Natural killer cell treated with Interleukin-12 subunit alpha and Interleukin-12 subunit beta and Interleukin-15 and Interleukin-18, amount 100 ng/mL, for 72 hours (primary cell): ENCODE data around the gene F2R. TPM values are rescaled to one million over a fixed set of nuclear protein-coding genes. Genes with fewer than 3 reads are reported as not detected.
"Not testable (repeated sequence)": the region's sequence is repeated elsewhere in the genome, so short reads cannot be mapped to it uniquely, and the experiment has no call there.

Experiments
- ATAC-seq, 2 donors: fragments of 150-1000 bp; cut with Tn5 transposase in 1 of 2; sonication (Bioruptor Pico), chemical (Tn5 transposase) in 1 of 2; 2 replicates each; pipeline ENCODE4 v1.10.0; 2021
- DNase-seq: peaks from one replicate; pipeline ENCODE4 v3.0.0; 2022; ENCODE audit warnings: low spot score
- H3K27ac Mint-ChIP-seq, 2 donors: 1 replicate in 1 of 2; 2 replicates in 1 of 2; pipeline ENCODE4 v1.8.0; 2022; ENCODE audit warnings: mixed read lengths in 2 of 2, mild to moderate bottlenecking in 1 of 2, moderate library complexity in 1 of 2
- H3K27me3 Mint-ChIP-seq, 2 donors: 1 replicate in 1 of 2; 2 replicates in 1 of 2; pipeline ENCODE4 v1.8.0; 2022; ENCODE audit warnings: mixed read lengths in 2 of 2
- H3K36me3 Mint-ChIP-seq: one replicate; pipeline ENCODE4 v1.8.0; 2022; ENCODE audit warnings: mixed read lengths
- H3K4me1 Mint-ChIP-seq, 2 donors: 1 replicate in 1 of 2; 2 replicates in 1 of 2; pipeline ENCODE4 v1.8.0; 2022; ENCODE audit warnings: low read depth in 2 of 2, mixed read lengths in 2 of 2, mild to moderate bottlenecking in 1 of 2
- H3K4me3 Mint-ChIP-seq: one replicate; pipeline ENCODE4 v1.8.0; 2022; ENCODE audit warnings: mixed read lengths
- H3K9me3 Mint-ChIP-seq: 2 replicates; pipeline ENCODE4 v1.8.0; 2022; ENCODE audit warnings: mixed read lengths
- total RNA-seq, 2 donors: library from RNA; stranded (reverse); gene quantifications; one replicate each; pipeline ENCODE4 v1.2.3, GENCODE V29; 2022

Gene F2R
- total RNA-seq, 2 donors from 2014 or later = 8.1 to 23.7 TPM

DNA sequence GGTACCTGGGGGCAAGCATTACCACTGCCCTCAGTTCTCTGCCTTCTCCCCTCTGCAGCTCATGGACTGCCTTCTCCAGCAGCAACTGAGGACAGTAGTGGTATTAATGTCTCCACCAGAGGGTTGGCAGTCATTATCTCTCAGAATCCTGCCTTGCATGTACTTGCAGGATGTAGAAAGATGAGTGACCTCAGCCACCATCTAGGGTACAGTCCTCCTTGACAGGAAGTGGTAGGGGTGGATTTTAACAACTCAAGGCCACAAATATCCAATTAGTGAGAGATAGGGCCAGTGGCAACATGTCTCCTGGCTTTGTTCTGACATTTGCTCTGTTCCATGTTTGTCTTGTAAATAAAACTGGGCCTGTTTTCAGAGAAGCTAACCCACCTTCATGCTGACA is 47.2 kb downstream of the F2R start:
- peak; percentile 63 for DNase-seq
- Mint-ChIP-seq H3K27ac (peak overlapping the region; percentile 87 to 94), H3K27me3 (no peaks in the 10 kb centered on the region), H3K9me3 (peaks cover 6% of the 10 kb centered on the region), H3K36me3 (peaks cover 20% of the 10 kb centered on the region), H3K4me3 (peak overlapping the region; percentile 72), H3K4me1 (peaks cover 26 to 31% of the 10 kb centered on the region in 2 donors)
- ATAC-seq = peak; percentile 85 to 96

DNA sequence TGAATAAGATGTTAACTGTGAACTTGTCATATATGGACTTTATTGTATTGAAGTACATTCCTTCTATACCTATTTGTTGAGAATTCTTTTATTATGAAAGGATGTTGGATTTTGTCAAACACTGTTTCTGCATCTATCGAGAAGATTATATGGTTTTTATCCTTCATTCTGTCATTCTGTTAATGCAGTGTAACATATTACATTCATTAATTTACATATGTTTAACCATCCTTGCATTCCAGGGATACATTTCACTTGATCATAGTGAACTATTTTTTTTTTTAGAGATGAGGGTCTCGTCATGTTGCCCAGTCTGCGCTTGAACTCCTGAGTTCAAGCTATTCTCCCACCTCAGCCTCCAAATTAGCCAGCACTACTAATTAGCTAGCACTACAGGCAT is 48.4 kb downstream of the F2R start:
- Mint-ChIP-seq H3K27ac (peak overlapping the region; percentile 87 to 94), H3K27me3 (no peaks in the 10 kb centered on the region), H3K4me1 (peaks cover 23 to 31% of the 10 kb centered on the region in 2 donors), H3K9me3 (peaks cover 6% of the 10 kb centered on the region), H3K4me3 (peak overlapping the region; percentile 38), H3K36me3 (peaks cover 20% of the 10 kb centered on the region)
- DNase-seq (no peak), ATAC-seq (no peak)

DNA sequence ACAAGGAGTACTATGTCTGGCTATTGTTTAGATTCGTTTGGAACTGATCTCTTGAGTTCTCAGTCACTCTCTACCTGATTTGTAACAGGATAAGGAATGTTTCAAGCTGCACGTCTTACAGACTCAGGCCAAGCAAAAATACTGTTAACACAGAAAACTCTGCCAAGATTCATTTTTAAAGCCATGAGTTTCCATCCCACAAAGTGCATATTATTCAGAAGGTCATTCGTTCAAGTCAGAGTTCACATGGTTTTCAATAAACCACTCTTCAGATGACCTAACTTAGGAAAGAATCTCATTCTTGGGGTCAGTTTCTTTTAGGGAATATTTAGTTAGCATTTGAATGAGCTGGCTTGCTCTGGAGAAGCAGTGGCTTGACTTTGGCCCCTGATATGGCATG is 49.3 kb downstream of the F2R start:
- Mint-ChIP-seq H3K4me3 (no peak overlapping the region), H3K4me1 (peaks cover 21 to 31% of the 10 kb centered on the region in 2 donors), H3K27me3 (no peaks in the 10 kb centered on the region), H3K9me3 (peaks cover 6% of the 10 kb centered on the region), H3K27ac (no peak overlapping the region), H3K36me3 (peaks cover 20% of the 10 kb centered on the region)
- DNase-seq (no peak), ATAC-seq (no peak)

DNA sequence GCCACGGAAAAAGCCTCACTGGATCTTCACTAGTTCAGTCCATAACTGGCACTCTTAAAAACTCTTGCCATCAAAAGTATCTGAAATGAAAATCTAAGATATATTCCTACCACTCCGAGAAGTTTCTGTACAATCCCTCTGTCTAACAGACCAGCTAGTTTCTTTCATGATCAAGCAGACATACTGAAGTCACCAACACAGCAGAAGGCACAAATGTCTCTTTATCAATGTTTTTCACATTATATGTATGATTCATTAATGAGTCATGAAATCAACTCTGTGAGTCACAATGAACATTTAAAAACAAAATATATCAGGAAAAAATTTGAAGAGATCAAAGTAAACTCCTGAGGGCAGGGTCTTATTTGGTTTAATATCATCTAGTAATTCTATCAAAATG is 50.8 kb downstream of the F2R start:
- ATAC-seq (no peak), DNase-seq (no peak)
- peaks cover 6% of the 10 kb centered on the region for H3K9me3 Mint-ChIP-seq
- H3K36me3 Mint-ChIP-seq = peaks cover 20% of the 10 kb centered on the region
- H3K27me3 Mint-ChIP-seq = no peaks in the 10 kb centered on the region
- H3K27ac Mint-ChIP-seq = no peak overlapping the region
- H3K4me1 Mint-ChIP-seq = peaks cover 15 to 20% of the 10 kb centered on the region in 2 donors
- H3K4me3 Mint-ChIP-seq = no peak overlapping the region

DNA sequence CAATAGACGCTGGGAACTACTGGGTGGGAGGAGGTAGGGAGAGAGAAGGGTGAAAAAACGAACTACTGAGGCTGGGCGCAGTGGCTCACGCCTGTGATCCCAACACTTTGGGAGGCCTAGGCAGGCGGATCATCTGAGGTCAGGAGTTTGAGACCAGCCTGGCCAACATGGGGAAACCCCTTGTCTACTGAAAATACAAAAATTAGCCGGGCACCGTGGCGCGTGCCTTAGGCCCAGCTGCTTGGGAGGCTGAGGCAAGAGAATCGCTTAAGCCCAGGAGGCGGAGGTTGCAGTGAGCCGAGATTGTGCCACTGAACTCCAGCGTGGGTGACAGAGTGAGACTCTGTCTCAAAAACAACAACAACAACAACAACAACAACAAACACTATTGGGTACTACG is 55.1 kb downstream of the F2R start:
- H3K27ac Mint-ChIP-seq, H3K36me3 Mint-ChIP-seq: not testable (repeated sequence)

DNA sequence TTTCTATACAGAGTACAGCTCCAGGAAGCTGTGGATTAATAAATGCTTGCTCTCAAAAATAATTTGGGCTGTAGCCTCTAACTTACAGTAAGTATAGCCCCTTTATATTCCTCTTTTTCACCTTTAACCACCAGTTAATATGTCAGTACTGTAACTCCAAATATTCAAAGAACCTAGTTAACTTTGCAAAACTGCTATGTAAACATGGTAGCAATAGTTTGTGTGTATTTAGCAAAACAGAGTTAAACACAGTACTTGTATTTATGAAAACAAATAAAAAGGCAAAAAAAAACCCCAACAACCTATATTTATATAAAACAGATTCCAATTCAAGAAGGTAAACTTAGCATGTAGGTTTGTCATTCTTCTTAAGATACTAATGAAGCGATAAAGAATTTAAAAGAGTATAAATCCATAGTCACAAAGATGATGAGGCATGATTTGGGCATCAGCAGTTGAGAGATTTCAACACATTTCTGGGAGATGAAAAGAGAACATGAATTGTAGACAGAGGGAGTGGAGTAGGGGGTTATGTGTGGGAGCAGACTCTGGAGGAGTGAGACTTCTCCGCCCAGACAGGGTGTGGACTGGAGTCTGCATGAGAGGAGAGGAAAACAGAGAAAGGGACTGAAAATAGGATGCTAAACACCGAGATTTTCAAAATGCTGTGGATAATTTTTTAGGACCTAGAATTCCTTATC is 55.9 kb downstream of the F2R start:
- no peaks in the 10 kb centered on the region for H3K36me3 Mint-ChIP-seq
- DNase-seq = no peak
- no peaks in the 10 kb centered on the region for H3K27me3 Mint-ChIP-seq
- H3K4me1 Mint-ChIP-seq = peaks cover 3 to 5% of the 10 kb centered on the region in 2 donors
- H3K27ac Mint-ChIP-seq = peak overlapping the region in 1 of 2 donors; percentile 17
- H3K9me3 Mint-ChIP-seq = no peaks in the 10 kb centered on the region
- no peak for ATAC-seq
- H3K4me3 Mint-ChIP-seq = no peak overlapping the region

More for the DNA sequence above, 55.1 kb downstream of the F2R start:
- H3K4me1 Mint-ChIP-seq, DNase-seq, H3K9me3 Mint-ChIP-seq, ATAC-seq, H3K4me3 Mint-ChIP-seq, H3K27me3 Mint-ChIP-seq: not testable (repeated sequence)

DNA sequence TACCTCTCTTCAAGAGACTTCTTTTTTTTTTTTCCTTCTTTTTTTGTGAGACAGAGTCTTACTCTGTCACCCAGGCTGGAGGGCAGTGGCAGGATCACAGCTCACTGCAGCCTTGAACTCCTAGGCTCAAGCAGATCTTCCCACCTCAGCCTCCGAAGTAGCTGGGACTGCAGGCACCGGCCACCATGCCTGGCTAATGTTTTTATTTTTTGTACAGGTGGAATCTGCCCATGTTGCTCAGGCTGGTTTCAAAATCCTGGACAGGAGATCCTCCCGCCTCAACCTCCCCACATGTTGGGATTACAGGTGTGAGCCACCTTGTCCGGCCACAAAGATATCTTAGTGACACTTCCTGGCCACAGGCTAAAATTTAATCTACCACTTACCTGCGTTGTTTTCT is 60.0 kb downstream of the F2R start:
- Mint-ChIP-seq H3K36me3 (no peaks in the 10 kb centered on the region), H3K27me3 (no peaks in the 10 kb centered on the region), H3K27ac (no peak overlapping the region), H3K9me3 (no peaks in the 10 kb centered on the region), H3K4me1 (peaks cover 3 to 5% of the 10 kb centered on the region in 2 donors), H3K4me3 (no peak overlapping the region)
- DNase-seq (no peak), ATAC-seq (no peak)

DNA sequence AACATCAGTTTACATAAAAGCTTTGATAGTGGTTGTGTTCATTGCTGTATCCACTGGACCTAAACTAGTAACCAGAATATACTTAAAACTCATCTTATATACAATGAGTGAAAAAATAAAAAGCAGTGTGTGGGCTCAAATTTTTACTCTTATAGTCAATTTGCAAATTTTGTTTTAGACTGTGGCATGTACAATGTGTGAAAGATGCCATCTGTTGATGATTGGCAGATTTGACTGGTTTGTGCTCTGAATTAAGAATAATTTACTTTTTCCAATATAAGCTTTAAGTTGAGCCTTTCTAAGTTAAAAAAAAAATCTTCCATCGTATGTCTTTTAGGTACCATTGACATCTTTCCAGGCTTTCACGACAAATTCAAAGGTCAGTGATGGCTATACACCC is 60.5 kb downstream of the F2R start:
- Mint-ChIP-seq H3K4me3 (no peak overlapping the region), H3K4me1 (peaks cover 3 to 5% of the 10 kb centered on the region in 2 donors), H3K27ac (no peak overlapping the region), H3K27me3 (no peaks in the 10 kb centered on the region), H3K9me3 (no peaks in the 10 kb centered on the region), H3K36me3 (no peaks in the 10 kb centered on the region)
- no peak for DNase-seq
- ATAC-seq = no peak

DNA sequence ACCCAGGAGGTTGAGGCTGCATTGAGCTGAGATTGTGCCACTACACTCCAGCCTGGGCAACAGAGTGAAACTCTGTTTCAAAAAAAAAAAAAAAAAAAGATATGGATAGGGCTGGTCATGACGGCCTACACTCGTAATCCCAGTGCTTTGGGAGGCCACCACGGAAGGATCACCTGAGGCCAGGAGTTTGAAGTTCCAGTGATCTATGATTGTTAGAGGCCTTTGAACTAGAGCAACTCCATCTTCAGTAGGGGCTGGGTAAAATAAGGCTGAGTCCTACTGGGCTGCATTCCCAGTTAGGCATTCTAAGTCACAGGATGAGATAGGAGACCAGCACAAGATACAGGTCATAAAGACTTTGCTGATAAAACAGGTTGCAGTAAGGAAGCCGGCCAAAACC is 64.7 kb downstream of the F2R start:
- not testable (repeated sequence) for H3K36me3 Mint-ChIP-seq, H3K27ac Mint-ChIP-seq, ATAC-seq, H3K4me3 Mint-ChIP-seq, H3K9me3 Mint-ChIP-seq, H3K27me3 Mint-ChIP-seq, H3K4me1 Mint-ChIP-seq, DNase-seq

DNA sequence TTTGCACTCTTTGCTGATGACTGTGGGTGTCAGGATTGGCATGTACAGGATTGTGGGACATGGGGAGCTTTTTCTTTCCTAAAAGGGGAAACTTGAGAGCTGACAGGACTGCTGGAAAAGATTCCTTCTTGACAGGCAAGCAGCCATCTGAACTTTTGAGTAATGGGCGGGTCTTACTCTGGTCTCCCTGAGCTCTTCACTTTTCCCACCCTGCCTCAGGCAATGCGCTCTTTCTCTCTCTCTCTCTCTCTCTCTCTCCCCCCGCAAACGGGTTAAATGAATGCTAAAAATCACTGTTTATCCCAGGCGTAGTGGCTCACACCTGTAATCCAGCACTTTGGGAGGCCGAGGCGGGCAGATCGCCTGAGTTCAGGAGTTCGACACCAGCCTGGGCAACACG is 65.8 kb downstream of the F2R start:
- peaks cover 0 to 2% of the 10 kb centered on the region in 2 donors for H3K27me3 Mint-ChIP-seq
- H3K4me1 Mint-ChIP-seq = no peaks in the 10 kb centered on the region
- H3K36me3 Mint-ChIP-seq = no peaks in the 10 kb centered on the region
- DNase-seq = no peak
- no peak for ATAC-seq
- no peak overlapping the region for H3K4me3 Mint-ChIP-seq
- no peaks in the 10 kb centered on the region for H3K9me3 Mint-ChIP-seq
- H3K27ac Mint-ChIP-seq = no peak overlapping the region

DNA sequence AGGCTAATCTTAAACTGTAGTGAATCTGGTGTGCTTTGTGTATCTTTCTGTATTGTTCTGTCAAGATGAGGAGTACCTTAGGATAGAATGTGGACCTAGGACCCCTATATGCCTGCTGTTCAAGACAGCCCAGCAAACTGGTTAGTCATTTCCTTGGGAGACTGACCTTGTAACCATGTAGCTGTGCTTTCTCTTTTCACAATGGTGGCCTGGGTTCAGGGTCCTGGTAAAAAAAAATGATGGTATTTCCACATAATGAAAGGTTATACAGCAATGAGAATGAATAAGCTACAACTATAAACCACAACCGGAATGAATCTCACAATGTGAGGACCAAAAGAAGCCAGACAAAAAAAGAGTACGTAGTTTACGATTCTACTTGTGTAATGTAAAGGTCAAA is 66.5 kb downstream of the F2R start:
- Mint-ChIP-seq H3K4me3 (no peak overlapping the region), H3K36me3 (no peaks in the 10 kb centered on the region), H3K27me3 (peaks cover 0 to 5% of the 10 kb centered on the region in 2 donors), H3K27ac (no peak overlapping the region), H3K4me1 (no peaks in the 10 kb centered on the region), H3K9me3 (no peaks in the 10 kb centered on the region)
- DNase-seq (no peak), ATAC-seq (no peak)

Other genes starting within 250 kb of the F2R start
- not detected for gene F2RL2, start 92.7 kb upstream of the F2R start, total RNA-seq
- not detected for gene F2RL1, start 102.9 kb downstream of the F2R start, total RNA-seq
- not detected for gene S100Z, start 133.9 kb downstream of the F2R start, total RNA-seq
- gene CRHBP, start 236.9 kb downstream of the F2R start, total RNA-seq = not detected